ENCODE results near the gene ULK4.

Gene ULK4

GRCh38 chr3:41434781-41435180, 527.1 kb downstream of the ULK4 start:
- no peak for TF ChIP-seq POLR2A (IDR thresholded peaks at IDR 0.05; ENCODE audit: extremely low read depth, insufficient read length)
- TF ChIP-seq MYC (IDR thresholded peaks at IDR 0.05; ENCODE audit: low read depth, low read length), result no peak
- no peak for TF ChIP-seq MAX (IDR thresholded peaks at IDR 0.05; ENCODE audit: low read depth, low read length)
- TF ChIP-seq CTCF (IDR thresholded peaks at IDR 0.05; ENCODE audit: low read depth, low read length), result no peak

GRCh38 chr3:41431386-41431785, 530.5 kb downstream of the ULK4 start:
- TF ChIP-seq CTCF (IDR thresholded peaks at IDR 0.05; ENCODE audit: low read depth, low read length) (no peak), MYC (IDR thresholded peaks at IDR 0.05; ENCODE audit: low read depth, low read length) (no peak), POLR2A (IDR thresholded peaks at IDR 0.05; ENCODE audit: extremely low read depth, insufficient read length) (no peak), MAX (IDR thresholded peaks at IDR 0.05; ENCODE audit: low read depth, low read length) (no peak)

More at GRCh38 chr3:41434781-41435180, 527.1 kb downstream of the ULK4 start:
- no peak overlapping the region for H3K4me3 ChIP-seq (ENCODE audit: low read depth, low read length)
- no peak for DNase-seq (ENCODE audit: low read depth)

GRCh38 chr3:41430886-41431285, 531.0 kb downstream of the ULK4 start:
- H3K4me3 ChIP-seq (ENCODE audit: low read depth, low read length), result no peak overlapping the region
- TF ChIP-seq MAX (IDR thresholded peaks at IDR 0.05; ENCODE audit: low read depth, low read length) (no peak), CTCF (IDR thresholded peaks at IDR 0.05; ENCODE audit: low read depth, low read length) (no peak), POLR2A (IDR thresholded peaks at IDR 0.05; ENCODE audit: extremely low read depth, insufficient read length) (no peak), MYC (IDR thresholded peaks at IDR 0.05; ENCODE audit: low read depth, low read length) (no peak)
- DNase-seq (ENCODE audit: low read depth), result no peak

More at GRCh38 chr3:41431386-41431785, 530.5 kb downstream of the ULK4 start:
- DNase-seq (ENCODE audit: low read depth), result no peak
- no peak overlapping the region for H3K4me3 ChIP-seq (ENCODE audit: low read depth, low read length)

- no peak overlapping the region for H3K4me3 ChIP-seq (ENCODE audit: low read depth, low read length)
- no peak for DNase-seq (ENCODE audit: low read depth)
- TF ChIP-seq MAX (IDR thresholded peaks at IDR 0.05; ENCODE audit: low read depth, low read length) (no peak), MYC (IDR thresholded peaks at IDR 0.05; ENCODE audit: low read depth, low read length) (no peak), POLR2A (IDR thresholded peaks at IDR 0.05; ENCODE audit: extremely low read depth, insufficient read length) (no peak), CTCF (IDR thresholded peaks at IDR 0.05; ENCODE audit: low read depth, low read length) (no peak)
Observed at GRCh38 chr3:41430391-41430790, 531.5 kb downstream of the ULK4 start.

GRCh38 chr3:41426485-41426884, 535.4 kb downstream of the ULK4 start:
- no peak overlapping the region for H3K4me3 ChIP-seq (ENCODE audit: low read depth, low read length)
- no peak for TF ChIP-seq CTCF (IDR thresholded peaks at IDR 0.05; ENCODE audit: low read depth, low read length)
- no peak for TF ChIP-seq MAX (IDR thresholded peaks at IDR 0.05; ENCODE audit: low read depth, low read length)
- TF ChIP-seq MYC (IDR thresholded peaks at IDR 0.05; ENCODE audit: low read depth, low read length), result no peak
- no peak for TF ChIP-seq POLR2A (IDR thresholded peaks at IDR 0.05; ENCODE audit: extremely low read depth, insufficient read length)
- DNase-seq (ENCODE audit: low read depth), result no peak

All from NB4 (cell line).